NCI-H1105 (cell line): ENCODE measurements around the gene TMEM63C.
A peak's percentile ranks its signal among the peaks of the same experiment; 100 is the strongest.
"Not testable (repeated sequence)": the region's sequence is repeated elsewhere in the genome, so short reads cannot be mapped to it uniquely, and the experiment has no call there.

Experiments used
- DNase-seq: peaks from one replicate; lab custom pipeline; 2025; lab: John Stamatoyannopoulos, UW

The TMEM63C gene

GRCh38 chr14:77157740-77158139 lies 23.9 kb upstream of the TMEM63C start:
- no peak for DNase-seq

- DNase-seq: peak; percentile 77
These were observed 23.3 kb upstream of the TMEM63C start for GRCh38 chr14:77158175-77158881.

- DNase-seq: peak; percentile 50
These were observed 22.7 kb upstream of the TMEM63C start for GRCh38 chr14:77158882-77159255.

- no peak for DNase-seq
These were observed 20.6 kb upstream of the TMEM63C start for GRCh38 chr14:77161011-77161410.

GRCh38 chr14:77170045-77170444 lies 11.6 kb upstream of the TMEM63C start:
- no peak for DNase-seq

- no peak for DNase-seq
These were observed 8.7 kb upstream of the TMEM63C start for GRCh38 chr14:77172916-77173315.

GRCh38 chr14:77173911-77174617 lies 7.5 kb upstream of the TMEM63C start:
- not testable (repeated sequence) for DNase-seq

GRCh38 chr14:77175843-77176242 lies 5.8 kb upstream of the TMEM63C start:
- DNase-seq: no peak

- no peak for DNase-seq
These were observed 3.9 kb upstream of the TMEM63C start for GRCh38 chr14:77177702-77178101.

GRCh38 chr14:77178656-77179055 lies 2.9 kb upstream of the TMEM63C start:
- no peak for DNase-seq

- DNase-seq: no peak
These were observed 634 bp upstream of the TMEM63C start for GRCh38 chr14:77180726-77181602.

- no peak for DNase-seq
These were observed 2.3 kb downstream of the TMEM63C start for GRCh38 chr14:77183896-77184295.

- no peak for DNase-seq
These were observed 2.9 kb downstream of the TMEM63C start for GRCh38 chr14:77184396-77185092.

- no peak for DNase-seq
These were observed 3.5 kb downstream of the TMEM63C start for GRCh38 chr14:77185093-77185465.

- DNase-seq: no peak
These were observed 5.5 kb downstream of the TMEM63C start for GRCh38 chr14:77186911-77187648.

- DNase-seq: no peak
These were observed 6.0 kb downstream of the TMEM63C start for GRCh38 chr14:77187649-77188012.

- no peak for DNase-seq
These were observed 7.9 kb downstream of the TMEM63C start for GRCh38 chr14:77189479-77189878.

GRCh38 chr14:77190977-77191376 lies 9.4 kb downstream of the TMEM63C start:
- DNase-seq: no peak

GRCh38 chr14:77194706-77195105 lies 13.1 kb downstream of the TMEM63C start:
- DNase-seq: no peak

- DNase-seq: no peak
These were observed 14.2 kb downstream of the TMEM63C start for GRCh38 chr14:77195766-77196165.

- DNase-seq: no peak
These were observed 16.4 kb downstream of the TMEM63C start for GRCh38 chr14:77197988-77198387.

GRCh38 chr14:77198561-77198960 lies 17.0 kb downstream of the TMEM63C start:
- no peak for DNase-seq
